ENCODE results near the gene AQP3. TPM values are rescaled to one million over a fixed set of nuclear protein-coding genes. Genes with fewer than 3 reads are reported as not detected.

The AQP3 gene
- total and polyA plus RNA-seq, 9 of the 15 experiments (the other 6 are each of a cell fraction or from before 2014, with no cell fraction given) = 4.2 to 31.5 (median 17.6) TPM

DNA sequence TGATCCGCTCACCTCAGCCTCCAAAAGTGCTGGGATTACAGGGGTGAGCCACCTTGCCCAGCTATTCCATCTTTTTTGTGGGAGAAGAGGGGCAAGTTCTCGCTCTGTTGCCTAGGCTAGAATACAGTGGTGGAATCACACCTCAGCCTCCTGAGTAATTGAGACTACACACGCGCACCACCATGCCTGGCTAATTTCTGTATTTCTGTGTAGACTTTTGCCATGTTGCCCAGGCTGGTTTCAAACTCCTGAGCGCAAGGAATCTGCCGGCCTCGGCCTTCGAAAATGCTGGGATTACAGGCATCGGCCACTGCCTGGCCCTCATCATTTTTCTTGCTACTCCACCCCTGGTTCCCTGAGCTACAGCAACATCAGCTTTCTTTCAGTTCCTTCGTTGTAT is 29.1 kb upstream of the AQP3 start:
- no peak overlapping the region for H3K9ac ChIP-seq (ENCODE audit: insufficient read depth in 1 of 2, low read depth in 2 of 2, low read length in 2 of 2)
- no peak for TF ChIP-seq CCNT2 (IDR thresholded peaks at IDR 0.05; ENCODE audit: borderline replicate concordance, extremely low read depth, insufficient read length, low read depth, low read length)
- TF ChIP-seq, protein P1, sequence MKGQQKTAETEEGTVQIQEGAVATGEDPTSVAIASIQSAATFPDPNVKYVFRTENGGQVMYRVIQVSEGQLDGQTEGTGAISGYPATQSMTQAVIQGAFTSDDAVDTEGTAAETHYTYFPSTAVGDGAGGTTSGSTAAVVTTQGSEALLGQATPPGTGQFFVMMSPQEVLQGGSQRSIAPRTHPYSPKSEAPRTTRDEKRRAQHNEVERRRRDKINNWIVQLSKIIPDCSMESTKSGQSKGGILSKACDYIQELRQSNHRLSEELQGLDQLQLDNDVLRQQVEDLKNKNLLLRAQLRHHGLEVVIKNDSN (CRISPR knock-in tag; IDR thresholded peaks at IDR 0.05) = no peak
- no peak for TF ChIP-seq ZBTB5 (IDR thresholded peaks at IDR 0.05)
- no peak for TF ChIP-seq EHMT2 (IDR thresholded peaks at IDR 0.05)
- TF ChIP-seq ZNF274 (IDR thresholded peaks at IDR 0.05; ENCODE audit: borderline replicate concordance, low read depth, low read length) = no peak
- TF ChIP-seq ETV1 (tag; conservative IDR thresholded peaks at IDR 0.05; ENCODE audit: low read depth) = no peak
- no peak for TF ChIP-seq ZKSCAN8 (CRISPR knock-in tag; IDR thresholded peaks at IDR 0.05)
- no peak for TF ChIP-seq ZNF589 (CRISPR knock-in tag; IDR thresholded peaks at IDR 0.05; ENCODE audit: low read depth)
- no peak for TF ChIP-seq HEY1 (CRISPR knock-in tag; IDR thresholded peaks at IDR 0.05; ENCODE audit: borderline replicate concordance)
- no peak for TF ChIP-seq ZNF347 (CRISPR knock-in tag; IDR thresholded peaks at IDR 0.05; ENCODE audit: low read depth)
- no peak for TF ChIP-seq ZNF280A (IDR thresholded peaks at IDR 0.05; ENCODE audit: low read depth, partially characterized antibody)
- no peak for TF ChIP-seq CEBPZ (IDR thresholded peaks at IDR 0.05; ENCODE audit: borderline replicate concordance, low read depth, low read length)
- no peak for TF ChIP-seq ZNF324 (CRISPR knock-in tag; IDR thresholded peaks at IDR 0.05)
- TF ChIP-seq, protein P2, sequence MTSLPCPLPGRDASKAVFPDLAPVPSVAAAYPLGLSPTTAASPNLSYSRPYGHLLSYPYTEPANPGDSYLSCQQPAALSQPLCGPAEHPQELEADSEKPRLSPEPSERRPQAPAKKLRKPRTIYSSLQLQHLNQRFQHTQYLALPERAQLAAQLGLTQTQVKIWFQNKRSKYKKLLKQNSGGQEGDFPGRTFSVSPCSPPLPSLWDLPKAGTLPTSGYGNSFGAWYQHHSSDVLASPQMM (CRISPR knock-in tag; IDR thresholded peaks at IDR 0.05) = no peak
- no peaks in the 10 kb centered on the region for H4K20me1 ChIP-seq (replicated peaks; ENCODE audit: control insufficient read depth, insufficient read depth, low read length)
- no peak for ATAC-seq
- FAIRE-seq = no peak
- WGBS (ENCODE audit: insufficient coverage, low coverage, missing lambda C conversion rate) = 90% methylated on average over 8 of the region's 10 CpGs
- H3K4me2 ChIP-seq (ENCODE audit: insufficient read depth, low read length) = no peak overlapping the region
- H2AFZ ChIP-seq (ENCODE audit: low read depth, low read length) = no peak overlapping the region
- CTCF ChIA-PET (ENCODE audit: low intra/inter-chr PET ratio) = no interaction called here
- intact Hi-C loops (cut with micrococcal nuclease) = loop anchor here (10.0 kb wide), 1 partner anchor 248 kb away; no protein-coding TSS in a partner anchor
- H3K27me3 ChIP-seq (ENCODE audit: control insufficient read depth in 2 of 2, insufficient read depth in 2 of 2, low read length in 2 of 2) = no peaks in the 10 kb centered on the region
- no TSS peak for BruUV-seq (replicated peaks)
- H3K4me1 ChIP-seq (replicated peaks in 1 of 2; ENCODE audit: control insufficient read depth in 2 of 2, insufficient read depth in 2 of 2, low read length in 2 of 2) = peaks cover 4 to 7% of the 10 kb centered on the region in 2 experiments; a peak in 3 of 5 replicates
- H3K4me3 ChIP-seq = no peak overlapping the region
- H3K9me1 ChIP-seq (ENCODE audit: control insufficient read depth, insufficient read depth, low read length) = no peaks in the 10 kb centered on the region
- no peaks in the 10 kb centered on the region for H3K9me3 ChIP-seq (replicated peaks; ENCODE audit: control insufficient read depth, insufficient read depth, low read depth, low read length)
- no peak for DNase-seq (ENCODE audit: extremely low read depth in 1 of 4, low spot score in 3 of 4)
- no peak overlapping the region for H3K27ac ChIP-seq (ENCODE audit: extremely low read depth, low read depth, low read length)
- in situ Hi-C loops (cut with MboI) = no loop called here
- POLR2A ChIA-PET = interaction anchor here (0.6 to 1.1 kb wide), 2 partner anchors 211 to 452 kb away, joined by 3 to 5 read pairs; partner anchors contain the start of gene DNAJA1
- H3K36me3 ChIP-seq (ENCODE audit: control insufficient read depth, insufficient read depth, low read length) = peaks cover 14% of the 10 kb centered on the region
- H3K79me2 ChIP-seq (ENCODE audit: control insufficient read depth, insufficient read depth, low read length) = peaks cover 27% of the 10 kb centered on the region

Measured in K562 (cell line).